ENCODE data around the gene CELF1.
"Not testable (repeated sequence)": the region's sequence is repeated elsewhere in the genome, so short reads cannot be mapped to it uniquely, and the experiment has no call there.

The CELF1 gene

GRCh38 chr11:47545298-47545697 lies 7.6 kb downstream of the CELF1 start:
- DNase-seq (ENCODE audit: extremely low spot score, insufficient read length, low read depth) (no peak), FAIRE-seq (no peak)

GRCh38 chr11:47541070-47541469 lies 11.9 kb downstream of the CELF1 start:
- DNase-seq (ENCODE audit: extremely low spot score, insufficient read length, low read depth) (no peak), FAIRE-seq (no peak)

GRCh38 chr11:47539681-47540039 lies 13.3 kb downstream of the CELF1 start:
- no peak for FAIRE-seq
- no peak for DNase-seq (ENCODE audit: extremely low spot score, insufficient read length, low read depth)

DNA sequence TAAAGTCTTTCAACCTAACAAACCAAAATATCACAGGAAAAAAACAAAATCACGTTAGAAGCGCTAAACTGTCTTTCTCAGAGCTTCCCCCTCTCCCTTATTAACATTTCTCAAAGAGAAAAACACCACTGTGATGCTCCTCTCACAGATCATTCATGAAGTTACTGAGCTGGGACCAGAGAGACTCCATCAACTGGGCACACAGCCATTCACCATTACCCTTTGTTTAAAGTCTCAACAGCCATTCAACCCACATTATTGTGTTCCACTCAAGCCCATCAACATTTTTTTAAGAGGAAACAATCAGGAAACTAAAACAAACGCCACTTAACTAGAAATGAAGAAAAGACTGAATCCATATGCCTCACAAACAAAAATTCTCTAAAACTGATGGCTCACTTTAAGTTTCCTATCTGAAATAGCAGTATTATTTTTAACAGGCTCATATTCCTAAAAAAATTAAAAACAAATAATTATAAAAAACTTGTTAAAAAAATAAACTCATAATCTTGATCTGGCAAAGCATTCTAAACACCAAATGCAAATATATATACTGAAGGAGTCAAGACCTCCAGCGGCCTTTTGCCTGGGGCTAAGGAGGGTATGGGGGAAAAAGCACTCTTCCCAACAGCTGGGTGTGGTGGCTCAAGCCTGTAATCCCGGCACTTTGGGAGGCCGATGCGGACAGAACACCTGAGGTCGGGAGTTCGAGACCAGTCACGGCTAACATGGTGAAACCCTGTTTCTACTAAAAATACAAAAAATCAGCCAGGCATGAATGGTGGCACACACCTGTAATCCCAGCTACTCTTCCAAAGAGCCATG lies 14.0 kb downstream of the CELF1 start:
- FAIRE-seq: no peak
- DNase-seq (ENCODE audit: extremely low spot score, insufficient read length, low read depth): no peak

DNA sequence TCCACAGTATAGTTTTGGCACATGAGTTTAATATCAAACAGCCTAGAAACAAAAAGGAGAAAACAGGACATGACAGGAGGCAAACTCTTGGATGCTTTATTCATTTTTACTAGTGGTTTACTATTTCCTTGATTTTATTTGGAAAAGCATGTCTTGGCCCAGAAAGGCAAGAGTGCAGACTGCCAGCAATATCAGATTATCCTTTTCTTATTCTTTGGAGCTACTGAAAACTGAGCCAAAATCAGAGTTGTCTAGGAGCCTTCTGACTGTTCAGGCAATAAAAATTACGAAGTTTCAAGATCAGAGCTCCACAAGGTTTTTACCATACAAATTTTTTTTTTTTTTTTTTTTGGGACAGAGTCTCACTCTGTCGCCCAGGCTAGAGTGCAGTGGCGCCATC lies 16.0 kb downstream of the CELF1 start:
- DNase-seq (ENCODE audit: extremely low spot score, insufficient read length, low read depth) (no peak), FAIRE-seq (no peak)

DNA sequence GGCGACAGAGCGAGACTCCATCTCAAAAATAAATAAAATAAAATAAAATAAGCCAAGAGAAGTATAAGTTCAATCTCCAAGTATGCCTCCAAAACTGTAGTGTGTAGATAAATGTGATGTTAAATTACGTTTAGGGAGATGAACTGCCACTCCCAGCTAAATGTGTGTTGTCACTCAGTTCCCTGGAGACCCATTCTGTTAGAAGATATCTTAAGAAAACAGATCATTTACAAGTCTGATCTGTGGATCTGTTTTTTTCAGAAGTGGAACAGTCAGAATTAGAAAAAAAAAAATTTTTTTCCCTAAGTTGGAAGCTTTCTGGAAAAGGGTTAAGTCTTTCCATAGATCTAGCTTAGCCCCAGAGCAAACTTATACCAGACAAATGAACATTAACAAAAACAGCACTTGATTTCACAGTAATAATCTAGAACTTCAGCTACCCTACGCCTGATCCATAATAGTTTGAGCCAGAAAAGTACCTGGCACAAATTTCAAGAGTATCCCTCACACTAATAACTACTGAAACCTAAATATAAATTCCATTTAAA lies 18.2 kb downstream of the CELF1 start:
- DNase-seq (ENCODE audit: extremely low spot score, insufficient read length, low read depth) (no peak), FAIRE-seq (no peak)

DNA sequence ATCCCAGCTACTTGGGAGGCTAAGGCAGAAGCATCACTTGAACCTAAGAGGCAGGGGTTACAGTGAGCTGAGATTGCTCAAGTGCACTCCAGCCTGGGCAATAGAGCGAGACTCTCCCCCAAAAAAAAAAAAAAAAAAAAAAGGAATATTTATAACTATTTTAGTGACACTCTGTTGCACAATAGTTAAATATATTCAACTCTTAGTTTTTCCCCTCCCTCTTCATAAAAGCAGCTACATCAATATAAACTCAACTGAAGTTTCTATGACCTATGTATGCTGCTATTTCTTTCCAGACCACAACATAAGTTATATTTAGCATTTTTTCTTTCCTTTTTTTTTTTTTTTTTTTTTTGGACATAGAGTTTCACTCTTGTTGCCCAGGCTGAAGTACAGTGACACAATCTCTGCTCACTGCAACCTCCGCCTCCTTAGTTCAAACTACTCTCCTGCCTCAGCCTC lies 19.2 kb downstream of the CELF1 start:
- DNase-seq (ENCODE audit: extremely low spot score, insufficient read length, low read depth) (no peak), FAIRE-seq (no peak)

DNA sequence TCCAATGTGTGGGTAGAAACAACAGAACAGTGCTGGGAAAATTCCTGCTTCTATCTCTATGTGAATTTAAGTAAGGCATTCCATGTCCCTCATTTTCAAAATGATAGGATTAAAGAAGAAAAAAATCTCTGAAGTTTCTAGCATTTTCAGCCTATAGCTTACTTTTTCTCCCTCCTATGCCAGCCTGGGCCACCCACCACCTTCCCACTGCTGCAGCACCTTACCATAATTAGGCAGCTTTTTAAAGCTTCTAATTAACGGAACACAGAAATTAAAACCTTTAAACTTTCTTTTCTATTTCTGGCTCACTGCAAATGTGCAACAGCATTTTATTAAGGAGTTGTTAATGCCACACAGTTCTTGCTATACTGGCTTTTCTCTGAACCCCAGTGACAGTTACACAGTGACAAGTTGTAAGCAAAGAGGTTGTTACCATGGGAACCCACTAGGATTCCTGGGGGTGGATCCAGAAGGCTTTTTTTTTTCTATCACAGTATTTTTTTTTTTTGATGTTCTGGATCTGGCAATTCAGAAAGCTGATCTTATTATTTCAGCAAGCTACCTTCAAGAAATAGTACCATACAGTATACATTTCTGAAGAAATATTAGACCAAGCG lies 20.2 kb downstream of the CELF1 start:
- FAIRE-seq: no peak
- DNase-seq (ENCODE audit: extremely low spot score, insufficient read length, low read depth): no peak

- FAIRE-seq (no peak), DNase-seq (ENCODE audit: extremely low spot score, insufficient read length, low read depth) (no peak)
These were observed 21.3 kb downstream of the CELF1 start for GRCh38 chr11:47531666-47532065.

DNA sequence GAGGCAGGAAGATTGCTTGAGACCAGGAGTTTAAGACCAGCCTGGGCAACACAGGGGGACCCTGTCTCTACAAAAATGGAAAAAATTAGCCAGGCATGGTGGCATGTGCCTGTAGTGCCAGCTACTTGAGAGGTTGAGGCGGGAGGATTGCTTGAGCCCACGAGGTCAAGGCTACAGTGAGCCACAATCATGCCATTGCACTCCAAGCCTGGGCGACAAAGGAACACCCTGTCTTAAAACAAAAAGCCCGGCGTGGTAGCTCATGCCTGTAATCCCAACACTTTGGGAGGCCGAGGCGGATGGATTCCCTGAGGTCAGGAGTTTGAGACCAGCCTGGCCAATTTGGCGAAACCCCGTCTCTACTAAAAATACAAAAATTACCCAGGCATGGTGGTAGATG lies 22.2 kb downstream of the CELF1 start:
- not testable (repeated sequence) for DNase-seq (ENCODE audit: extremely low spot score, insufficient read length, low read depth); FAIRE-seq

- FAIRE-seq (no peak), DNase-seq (ENCODE audit: extremely low spot score, insufficient read length, low read depth) (no peak)
These were observed 23.0 kb downstream of the CELF1 start for GRCh38 chr11:47529951-47530350.

- FAIRE-seq (no peak), DNase-seq (ENCODE audit: extremely low spot score, insufficient read length, low read depth) (no peak)
These were observed 25.7 kb downstream of the CELF1 start for GRCh38 chr11:47527186-47527585.

DNA sequence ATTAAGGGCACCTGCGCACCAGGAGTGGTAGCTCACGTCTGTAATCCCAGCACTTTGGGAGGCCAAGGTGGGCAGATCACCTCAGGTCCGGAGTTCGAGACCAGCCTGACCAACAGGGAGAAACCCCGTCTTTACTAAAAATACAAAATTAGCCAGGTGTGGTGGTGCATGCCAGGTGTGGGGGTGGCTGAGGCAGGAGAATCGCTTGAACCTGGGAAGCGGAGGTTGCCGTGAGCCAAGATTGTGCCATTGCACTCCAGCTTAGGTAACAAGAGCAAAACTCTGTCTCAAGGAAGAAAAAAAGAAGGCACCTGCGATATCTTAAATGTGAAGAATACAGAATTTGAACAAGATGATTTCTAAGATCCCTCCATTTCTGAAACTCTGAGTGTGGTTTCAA lies 26.9 kb downstream of the CELF1 start:
- not testable (repeated sequence) for DNase-seq (ENCODE audit: extremely low spot score, insufficient read length, low read depth); FAIRE-seq

GRCh38 chr11:47524291-47524874 lies 28.5 kb downstream of the CELF1 start:
- peak; percentile 46 for FAIRE-seq

DNA sequence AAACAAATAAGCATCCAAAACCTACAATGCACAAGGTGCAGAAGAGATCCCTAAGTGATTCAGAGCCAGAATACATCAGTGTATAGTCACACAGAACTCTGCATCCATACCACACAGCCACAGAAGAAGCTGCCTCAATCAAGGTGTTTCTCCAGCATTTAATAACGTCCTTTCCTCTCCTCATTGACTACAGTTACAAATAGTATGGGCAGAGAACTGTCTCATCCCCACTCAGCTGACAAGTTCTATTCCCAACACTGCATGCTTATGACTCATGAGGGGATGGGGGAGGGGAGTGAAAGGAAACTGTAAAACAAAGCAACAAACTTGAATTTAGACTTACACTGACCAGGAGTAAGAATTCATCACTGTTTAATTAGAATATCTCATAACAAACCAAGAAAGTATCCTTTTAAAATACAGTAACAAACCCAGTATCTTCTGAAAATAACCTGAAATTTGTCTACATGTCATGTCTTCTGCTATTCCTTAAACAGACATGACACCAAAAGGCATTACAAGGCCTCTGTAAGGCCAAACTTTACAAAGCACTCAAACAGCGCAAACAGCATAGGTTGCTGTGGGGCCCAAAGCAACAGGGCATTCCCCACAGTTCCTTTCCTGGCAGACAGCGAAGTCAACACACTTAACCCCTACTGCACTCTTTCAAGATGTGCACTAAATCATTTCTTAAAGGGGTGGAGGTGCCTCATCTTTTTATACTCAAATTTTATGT lies 29.3 kb downstream of the CELF1 start:
- DNase-seq (ENCODE audit: extremely low spot score, insufficient read length, low read depth) (no peak), FAIRE-seq (no peak)

More at GRCh38 chr11:47524291-47524874, 28.5 kb downstream of the CELF1 start:
- DNase-seq (ENCODE audit: extremely low spot score, insufficient read length, low read depth): no peak

- DNase-seq (ENCODE audit: extremely low spot score, insufficient read length, low read depth): no peak
- FAIRE-seq: no peak
These were observed 34.5 kb downstream of the CELF1 start for GRCh38 chr11:47518212-47518964.

GRCh38 chr11:47516984-47517853 lies 35.7 kb downstream of the CELF1 start:
- no peak for FAIRE-seq
- DNase-seq (ENCODE audit: extremely low spot score, insufficient read length, low read depth): no peak

DNA sequence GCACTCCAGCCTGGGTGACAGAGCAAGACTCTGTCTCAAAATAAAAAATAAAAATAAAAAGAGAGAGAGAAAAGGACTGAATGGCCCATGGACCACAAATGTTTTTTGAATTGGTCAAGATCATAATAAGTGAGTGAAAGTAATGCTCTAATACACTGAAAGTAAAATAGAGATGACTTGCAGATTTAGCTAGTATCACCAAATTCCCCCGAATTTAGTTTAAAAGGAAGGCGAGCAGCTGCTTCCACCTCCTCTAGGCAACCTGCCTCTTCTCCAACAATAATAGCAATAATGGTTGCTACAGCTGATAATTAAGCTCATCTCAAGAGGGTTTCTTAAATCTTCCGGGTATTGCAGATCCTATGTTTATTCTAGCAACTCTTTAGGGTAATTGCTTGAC lies 36.8 kb downstream of the CELF1 start:
- DNase-seq (ENCODE audit: extremely low spot score, insufficient read length, low read depth) (no peak), FAIRE-seq (no peak)

All from GM18507 (cell line).